GM12891 (cell line): ENCODE measurements around the gene PRM2.

Experiments
- POLR2AphosphoS5 ChIP-seq: IDR thresholded peaks from 2 replicates; pipeline ENCODE4 v1.6.1; 2011; ENCODE audit warnings: low read depth, low read length, control low read depth
- TAF1 ChIP-seq: IDR thresholded peaks from 2 replicates; pipeline ENCODE4 v1.6.1; 2011; ENCODE audit warnings: low read depth, low read length, control low read depth

DNA sequence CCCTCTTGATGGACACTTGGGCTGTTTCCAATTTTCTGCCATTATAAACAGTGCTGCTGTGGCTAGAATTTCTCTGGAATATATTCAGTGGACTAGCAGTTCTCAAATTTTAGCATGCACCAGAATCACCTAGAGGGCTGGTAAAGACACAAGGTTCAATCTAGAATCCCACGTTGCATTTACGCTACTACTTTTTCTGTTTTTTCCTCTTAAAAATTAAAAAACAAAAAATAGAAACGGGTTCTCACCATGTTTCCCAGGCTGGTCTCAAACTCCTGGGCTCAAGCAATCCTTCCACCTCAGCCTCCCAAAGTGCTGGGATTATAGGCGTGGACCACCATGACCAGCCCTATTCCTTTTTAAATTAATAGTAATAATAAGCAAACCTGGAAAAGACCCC lies 19.4 kb upstream of the PRM2 start:
- TF ChIP-seq POLR2AphosphoS5 (no peak), TAF1 (no peak)
